ENCODE data around the gene CFAP43.

DNA sequence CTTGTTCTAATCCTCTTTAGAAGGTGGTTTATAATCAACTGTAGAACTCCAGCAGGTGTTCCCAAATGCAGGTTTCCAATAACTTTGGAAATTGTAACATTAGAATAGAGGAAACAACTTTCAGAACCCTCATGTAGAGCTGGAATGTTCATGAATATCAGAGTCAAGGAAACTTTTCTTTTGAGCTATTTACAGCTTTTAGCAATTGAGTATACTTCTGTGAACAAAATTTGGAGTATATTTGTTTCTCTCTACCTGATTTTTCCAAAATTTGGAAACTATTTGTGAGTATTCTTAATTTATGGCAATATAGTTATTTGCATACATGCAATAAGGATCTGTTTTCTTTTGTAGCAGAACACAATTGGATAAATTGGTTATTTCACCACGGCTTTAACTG lies 2.8 kb upstream of the CFAP43 start:
- TF ChIP-seq, protein P1, sequence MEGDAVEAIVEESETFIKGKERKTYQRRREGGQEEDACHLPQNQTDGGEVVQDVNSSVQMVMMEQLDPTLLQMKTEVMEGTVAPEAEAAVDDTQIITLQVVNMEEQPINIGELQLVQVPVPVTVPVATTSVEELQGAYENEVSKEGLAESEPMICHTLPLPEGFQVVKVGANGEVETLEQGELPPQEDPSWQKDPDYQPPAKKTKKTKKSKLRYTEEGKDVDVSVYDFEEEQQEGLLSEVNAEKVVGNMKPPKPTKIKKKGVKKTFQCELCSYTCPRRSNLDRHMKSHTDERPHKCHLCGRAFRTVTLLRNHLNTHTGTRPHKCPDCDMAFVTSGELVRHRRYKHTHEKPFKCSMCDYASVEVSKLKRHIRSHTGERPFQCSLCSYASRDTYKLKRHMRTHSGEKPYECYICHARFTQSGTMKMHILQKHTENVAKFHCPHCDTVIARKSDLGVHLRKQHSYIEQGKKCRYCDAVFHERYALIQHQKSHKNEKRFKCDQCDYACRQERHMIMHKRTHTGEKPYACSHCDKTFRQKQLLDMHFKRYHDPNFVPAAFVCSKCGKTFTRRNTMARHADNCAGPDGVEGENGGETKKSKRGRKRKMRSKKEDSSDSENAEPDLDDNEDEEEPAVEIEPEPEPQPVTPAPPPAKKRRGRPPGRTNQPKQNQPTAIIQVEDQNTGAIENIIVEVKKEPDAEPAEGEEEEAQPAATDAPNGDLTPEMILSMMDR (IDR thresholded peaks at IDR 0.05; ENCODE audit: low read depth, low read length, missing input control): no peak
- TF ChIP-seq, protein P2, sequence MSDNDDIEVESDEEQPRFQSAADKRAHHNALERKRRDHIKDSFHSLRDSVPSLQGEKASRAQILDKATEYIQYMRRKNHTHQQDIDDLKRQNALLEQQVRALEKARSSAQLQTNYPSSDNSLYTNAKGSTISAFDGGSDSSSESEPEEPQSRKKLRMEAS (IDR thresholded peaks at IDR 0.05): no peak
- TF ChIP-seq, protein P3, sequence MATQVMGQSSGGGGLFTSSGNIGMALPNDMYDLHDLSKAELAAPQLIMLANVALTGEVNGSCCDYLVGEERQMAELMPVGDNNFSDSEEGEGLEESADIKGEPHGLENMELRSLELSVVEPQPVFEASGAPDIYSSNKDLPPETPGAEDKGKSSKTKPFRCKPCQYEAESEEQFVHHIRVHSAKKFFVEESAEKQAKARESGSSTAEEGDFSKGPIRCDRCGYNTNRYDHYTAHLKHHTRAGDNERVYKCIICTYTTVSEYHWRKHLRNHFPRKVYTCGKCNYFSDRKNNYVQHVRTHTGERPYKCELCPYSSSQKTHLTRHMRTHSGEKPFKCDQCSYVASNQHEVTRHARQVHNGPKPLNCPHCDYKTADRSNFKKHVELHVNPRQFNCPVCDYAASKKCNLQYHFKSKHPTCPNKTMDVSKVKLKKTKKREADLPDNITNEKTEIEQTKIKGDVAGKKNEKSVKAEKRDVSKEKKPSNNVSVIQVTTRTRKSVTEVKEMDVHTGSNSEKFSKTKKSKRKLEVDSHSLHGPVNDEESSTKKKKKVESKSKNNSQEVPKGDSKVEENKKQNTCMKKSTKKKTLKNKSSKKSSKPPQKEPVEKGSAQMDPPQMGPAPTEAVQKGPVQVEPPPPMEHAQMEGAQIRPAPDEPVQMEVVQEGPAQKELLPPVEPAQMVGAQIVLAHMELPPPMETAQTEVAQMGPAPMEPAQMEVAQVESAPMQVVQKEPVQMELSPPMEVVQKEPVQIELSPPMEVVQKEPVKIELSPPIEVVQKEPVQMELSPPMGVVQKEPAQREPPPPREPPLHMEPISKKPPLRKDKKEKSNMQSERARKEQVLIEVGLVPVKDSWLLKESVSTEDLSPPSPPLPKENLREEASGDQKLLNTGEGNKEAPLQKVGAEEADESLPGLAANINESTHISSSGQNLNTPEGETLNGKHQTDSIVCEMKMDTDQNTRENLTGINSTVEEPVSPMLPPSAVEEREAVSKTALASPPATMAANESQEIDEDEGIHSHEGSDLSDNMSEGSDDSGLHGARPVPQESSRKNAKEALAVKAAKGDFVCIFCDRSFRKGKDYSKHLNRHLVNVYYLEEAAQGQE (IDR thresholded peaks at IDR 0.05): no peak
- no peak for TF ChIP-seq EGR1 (IDR thresholded peaks at IDR 0.05; ENCODE audit: low read depth in 2 of 2)
- no peak for TF ChIP-seq YY1 (IDR thresholded peaks at IDR 0.05)
- TF ChIP-seq RAD21 (IDR thresholded peaks at IDR 0.05): no peak
- no peak for TF ChIP-seq GABPA (IDR thresholded peaks at IDR 0.05 in 1 of 2, conservative IDR thresholded peaks at IDR 0.05 in 1 of 2)
- TF ChIP-seq, protein P4, sequence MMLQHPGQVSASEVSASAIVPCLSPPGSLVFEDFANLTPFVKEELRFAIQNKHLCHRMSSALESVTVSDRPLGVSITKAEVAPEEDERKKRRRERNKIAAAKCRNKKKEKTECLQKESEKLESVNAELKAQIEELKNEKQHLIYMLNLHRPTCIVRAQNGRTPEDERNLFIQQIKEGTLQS (IDR thresholded peaks at IDR 0.05): no peak

Data from liver (tissue), 3 donors.